OCI-M2 (cell line): Measurements from ENCODE around the gene POLG.

Source experiments
- DNase-seq: peaks from one replicate; lab custom pipeline; 2025; ENCODE audit not compliant: unreplicated experiment; lab: John Stamatoyannopoulos, UW

POLG gene

DNA sequence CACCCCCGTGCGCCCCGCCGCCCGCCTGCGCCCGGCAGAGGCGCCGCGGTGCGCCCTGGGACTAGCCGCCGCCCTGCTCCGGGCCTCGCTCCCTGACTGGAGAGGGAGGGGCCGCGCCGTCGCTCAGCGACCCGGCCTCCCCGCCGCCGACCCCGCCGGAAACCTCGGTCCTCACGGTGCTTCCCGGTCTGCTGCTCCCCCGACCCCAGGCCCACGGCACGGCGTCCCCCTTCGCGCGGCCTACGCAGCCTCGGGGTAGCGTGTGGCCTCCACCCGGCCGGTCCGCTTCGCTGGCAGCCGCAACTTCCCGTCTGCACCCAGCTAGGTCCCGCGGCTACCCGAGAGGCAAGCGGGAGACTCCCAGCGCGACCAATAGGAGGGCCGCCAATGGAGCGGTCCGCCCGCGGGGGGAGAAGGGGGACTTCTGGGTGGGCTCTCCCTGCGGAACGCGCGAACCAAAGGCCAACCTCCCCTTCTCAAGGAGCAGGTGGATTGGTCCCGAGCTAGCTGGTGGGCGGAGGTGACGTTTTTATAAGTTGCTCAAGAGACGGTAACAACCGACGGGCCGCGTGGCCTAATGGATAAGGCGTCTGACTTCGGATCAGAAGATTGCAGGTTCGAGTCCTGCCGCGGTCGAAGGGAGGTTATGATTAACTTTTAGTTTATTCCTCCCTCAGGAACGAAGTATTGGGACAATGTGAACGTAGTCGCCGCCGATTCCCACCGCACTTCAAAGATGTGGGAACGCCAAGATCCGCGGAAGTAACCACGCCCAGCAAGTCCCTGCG lies at the start of gene POLG:
Gene POLG (minus strand): TSS at position 315 of the 788 bp plus-strand sequence. CDS start 1,070 bp downstream, outside the sequence.
- peak; percentile 96 for DNase-seq

DNA sequence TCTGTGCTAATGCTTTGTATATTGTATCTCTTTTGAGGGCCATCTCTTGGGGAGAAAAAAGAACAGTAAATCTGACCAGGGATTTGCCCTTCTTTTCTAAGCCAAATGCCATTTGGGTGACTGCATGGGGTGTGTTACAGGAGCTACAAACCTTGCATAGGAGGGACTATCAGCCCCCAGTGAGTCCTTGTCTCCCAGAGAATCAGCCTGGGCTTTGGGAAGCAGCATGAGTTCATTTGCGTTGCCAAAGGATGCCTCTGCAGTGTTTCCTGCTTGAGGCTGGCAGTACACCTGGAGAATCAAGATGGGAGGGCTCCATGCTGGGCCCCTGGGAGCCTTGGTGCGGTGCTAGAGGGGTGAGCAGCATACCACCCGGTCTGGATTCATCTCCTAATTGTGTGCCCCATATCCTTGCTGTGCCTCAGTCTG lies 49.6 kb upstream of the POLG start:
- no peak for DNase-seq

DNA sequence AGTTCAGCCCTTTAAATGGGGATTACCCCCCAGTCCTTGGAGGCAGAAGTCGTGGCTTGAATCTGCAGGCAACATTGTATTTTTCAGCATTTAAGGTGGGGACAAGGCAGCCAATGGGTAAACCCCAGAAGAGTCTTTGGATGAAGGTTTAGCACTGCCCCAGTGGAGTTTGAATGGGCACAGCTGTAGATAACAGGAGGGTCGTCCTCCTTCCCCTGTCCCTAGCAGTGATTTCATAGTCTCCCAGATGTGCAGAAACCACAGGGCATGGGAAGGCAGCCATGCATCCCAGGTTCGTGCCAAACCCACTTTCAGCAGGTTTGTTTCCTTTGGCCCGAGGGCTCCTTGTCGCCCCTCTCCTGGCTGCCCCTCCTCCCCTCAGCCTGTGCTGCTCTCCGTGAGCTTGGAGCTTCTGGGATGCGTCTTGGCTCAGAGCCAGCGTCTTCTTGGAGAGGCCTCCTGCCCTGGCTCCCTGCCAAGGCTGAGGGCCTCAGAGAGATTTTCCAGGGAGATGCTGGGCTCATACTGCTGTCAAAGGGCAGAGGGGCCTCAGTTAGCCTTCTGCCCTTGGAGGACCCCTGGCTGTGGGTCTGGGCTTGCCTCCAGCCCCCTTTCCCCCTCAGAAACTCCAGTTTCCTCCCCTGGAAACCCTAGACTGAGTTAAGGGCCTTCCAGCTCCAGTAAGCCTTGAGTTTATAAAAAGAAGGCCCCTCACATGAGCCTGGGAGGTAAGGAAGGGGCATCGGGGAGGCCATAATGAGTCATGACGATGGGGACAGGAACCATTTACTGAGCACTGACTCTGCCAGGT lies 48.9 kb upstream of the POLG start:
- DNase-seq = no peak

DNA sequence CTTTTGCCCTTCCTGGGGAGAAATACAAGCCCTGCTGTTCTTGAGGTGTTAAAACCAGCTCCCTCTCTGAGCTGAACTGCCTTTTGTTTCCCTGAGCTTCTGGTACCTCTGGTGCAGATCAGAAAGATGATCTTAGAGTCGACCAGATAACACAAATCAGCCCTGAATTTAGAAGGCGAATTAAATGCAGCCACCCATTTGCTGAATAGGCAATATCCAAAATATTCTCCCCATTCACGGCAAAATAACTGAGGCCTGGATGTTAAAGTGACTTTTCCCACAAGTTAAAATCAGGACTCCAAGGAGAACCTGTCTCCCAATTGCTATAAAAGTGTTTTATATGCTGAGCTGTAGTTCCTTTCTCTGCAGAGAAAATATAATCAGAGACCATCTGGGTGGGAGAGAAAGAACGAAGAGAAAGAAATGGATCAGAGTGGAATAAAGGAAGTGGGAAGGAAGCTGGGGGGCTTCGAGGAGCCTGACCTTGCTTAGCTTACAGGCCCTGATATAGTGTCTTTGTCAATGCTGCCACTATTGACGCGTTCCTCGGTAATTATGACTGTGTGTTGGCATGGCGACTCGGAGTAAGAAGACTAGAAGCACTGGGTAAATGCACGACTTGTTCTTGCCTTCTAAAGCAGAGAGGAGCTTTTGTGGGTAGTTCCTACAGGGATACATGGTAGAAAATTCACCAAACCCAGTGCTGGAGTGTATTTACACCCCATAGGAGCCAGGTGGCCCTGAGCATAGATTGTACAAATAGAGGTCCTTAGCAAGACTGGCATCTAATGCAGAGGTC lies 47.5 kb upstream of the POLG start:
- DNase-seq = no peak

DNA sequence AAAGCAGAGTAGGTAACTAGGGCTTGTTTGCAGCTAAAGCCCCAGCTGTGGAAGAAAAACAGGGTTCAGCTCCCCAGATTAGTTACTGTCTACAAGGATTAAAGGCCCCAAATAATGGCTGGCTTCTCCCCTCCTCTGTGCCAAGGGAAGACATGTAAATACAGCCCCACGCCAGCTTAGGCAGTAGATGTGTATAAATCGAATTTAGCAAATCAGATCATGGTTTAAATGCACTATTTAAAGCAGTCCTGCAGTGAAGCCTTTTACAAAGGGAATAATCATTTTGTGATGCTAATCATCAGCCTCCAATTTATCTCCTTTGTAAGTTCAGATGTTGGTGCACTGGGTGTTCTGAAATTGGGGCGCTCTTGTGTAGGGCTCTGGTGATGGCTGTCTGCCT lies 46.7 kb upstream of the POLG start:
- no peak for DNase-seq

DNA sequence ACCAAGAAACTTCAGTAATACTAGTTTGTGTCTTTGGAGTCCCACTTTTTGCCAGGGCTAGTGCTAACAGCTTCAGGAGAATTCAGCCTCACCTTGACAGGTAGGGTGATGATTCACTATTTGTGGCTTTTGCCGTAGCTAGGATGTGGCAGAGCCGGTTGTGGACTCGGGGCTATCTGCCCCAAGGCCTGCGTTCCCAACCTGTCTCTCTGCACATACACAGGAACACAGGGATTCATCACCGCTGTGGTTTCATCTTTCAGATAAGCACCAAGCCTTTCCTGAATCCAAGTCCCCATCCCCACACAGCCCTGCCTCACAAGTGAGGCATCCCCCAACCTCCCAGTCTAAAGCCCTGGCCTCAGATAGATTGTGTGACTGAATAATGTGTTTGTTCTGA lies 45.2 kb upstream of the POLG start:
- no peak for DNase-seq

DNA sequence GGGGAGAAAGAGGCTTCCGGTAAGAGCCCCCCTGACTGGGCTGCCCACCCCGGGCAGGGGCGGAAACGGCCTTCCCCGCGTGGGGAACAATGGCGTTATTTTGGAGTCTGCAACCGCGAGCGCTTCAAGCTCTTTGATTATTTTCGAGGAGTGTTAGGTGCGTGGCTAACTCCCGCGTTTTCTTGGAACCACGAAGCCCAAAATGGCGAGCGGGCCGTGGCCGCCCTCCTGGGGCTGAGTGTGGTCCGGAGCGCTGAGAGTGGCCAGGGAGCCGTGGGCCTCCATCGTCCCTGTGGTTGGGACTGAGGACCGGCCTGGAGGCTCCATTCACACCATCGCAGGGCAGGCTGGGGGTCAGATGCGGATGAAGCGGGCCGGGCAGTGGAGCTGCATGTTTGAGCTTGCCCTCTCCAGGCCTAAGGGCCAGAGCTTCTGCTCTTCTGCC lies 44.6 kb upstream of the POLG start:
- no peak for DNase-seq

DNA sequence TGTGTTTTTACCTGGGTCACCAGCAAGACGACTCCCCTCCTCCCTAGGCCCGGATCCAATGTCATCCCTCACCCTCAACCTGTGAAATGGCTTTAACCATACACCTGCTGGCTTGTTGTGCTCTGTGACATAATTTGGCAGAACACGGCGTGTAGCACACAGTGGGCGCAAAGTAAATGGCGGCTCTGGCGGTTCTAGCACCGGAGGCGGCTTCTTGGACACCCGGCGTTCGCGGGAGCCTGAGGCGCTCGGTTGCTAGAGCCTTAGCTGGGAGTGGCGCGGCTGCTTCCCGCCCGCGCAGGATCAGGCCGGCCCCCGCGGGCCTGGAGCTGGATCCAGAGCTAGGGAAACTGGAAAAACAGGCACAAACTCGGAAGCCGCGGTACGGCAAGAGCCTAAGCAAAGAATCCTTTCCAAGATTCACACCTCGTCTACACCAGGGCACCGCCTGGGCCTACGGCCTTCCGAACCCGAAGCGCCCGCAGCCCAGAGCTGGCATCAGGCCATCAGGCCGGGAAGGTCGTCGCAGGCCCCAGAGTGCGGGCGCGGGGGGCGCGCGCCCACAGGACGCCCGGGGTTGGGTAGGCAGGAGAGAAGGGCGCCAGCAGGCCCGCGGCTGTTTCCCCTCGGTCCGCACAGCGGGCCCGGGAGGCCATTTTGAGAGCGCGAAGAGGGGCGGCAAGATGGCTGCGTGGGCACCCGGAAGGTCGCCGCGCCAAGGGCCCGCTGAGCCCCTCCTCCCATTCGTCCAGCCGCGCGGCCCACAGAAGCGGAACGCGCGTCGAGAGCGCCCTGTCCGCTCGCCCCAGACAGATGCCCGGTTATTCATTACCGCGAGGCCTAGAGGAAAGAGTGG lies 43.9 kb upstream of the POLG start:
- no peak for DNase-seq

DNA sequence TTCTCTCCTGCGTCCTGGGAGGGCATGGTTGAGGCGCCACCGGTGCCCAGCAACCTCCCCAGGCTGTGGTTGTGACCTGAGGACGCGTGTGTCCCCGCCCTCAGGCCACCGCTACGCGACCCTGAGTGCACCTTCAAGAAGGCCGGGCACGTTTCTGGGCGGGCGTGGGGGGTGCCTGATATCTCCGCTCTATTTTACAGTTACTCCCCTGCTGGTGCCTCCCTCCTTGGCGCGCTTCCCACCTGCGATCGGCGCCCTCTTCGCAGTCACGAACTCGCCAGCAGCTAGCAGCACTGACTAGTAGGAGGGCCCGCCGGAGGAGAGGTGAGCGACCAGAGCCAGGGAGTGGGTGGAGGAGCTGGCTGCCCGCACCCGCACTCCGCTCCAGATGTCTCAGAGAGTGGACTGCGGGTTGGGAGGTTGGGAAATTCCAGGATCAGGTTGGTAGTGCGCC lies 43.2 kb upstream of the POLG start:
- no peak for DNase-seq

DNA sequence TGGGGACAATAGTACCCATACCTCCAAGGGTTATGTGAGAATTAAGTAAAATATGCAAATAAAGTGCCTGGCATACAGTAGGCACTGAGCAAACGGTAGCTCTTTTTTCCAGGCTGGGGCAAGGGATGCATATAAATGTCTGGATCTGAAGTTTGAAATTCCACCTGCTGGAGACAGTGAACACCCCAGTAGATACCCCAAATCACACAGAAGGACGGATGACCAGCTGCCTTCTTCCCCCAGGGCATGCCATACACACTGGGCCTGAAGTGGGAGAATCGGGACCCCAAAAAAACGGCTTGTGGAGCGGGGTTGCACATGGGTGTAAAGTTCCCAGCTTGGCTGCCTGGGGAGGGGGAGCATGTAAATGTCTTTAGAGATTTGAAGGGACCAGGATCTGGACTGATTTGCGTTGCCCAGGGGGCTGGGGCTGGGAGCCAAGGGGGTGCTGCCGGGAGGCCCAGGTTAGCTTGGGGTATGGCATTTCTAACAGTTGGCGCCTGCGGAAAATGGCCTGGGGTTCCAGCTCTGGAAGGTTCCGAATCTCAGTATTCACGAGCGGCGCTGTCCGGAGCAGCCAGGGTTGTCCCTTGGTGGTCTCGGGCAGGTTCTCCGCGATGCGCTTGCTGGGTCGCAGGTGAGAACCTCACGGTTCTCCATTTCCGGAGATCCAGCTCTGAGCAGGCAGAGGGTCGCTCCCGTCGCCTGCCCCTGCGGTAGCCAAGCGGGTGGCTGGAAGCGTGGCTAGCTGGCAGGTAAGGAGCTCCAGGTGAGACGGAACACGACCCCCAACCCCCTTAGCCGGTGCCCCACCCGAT lies 42.6 kb upstream of the POLG start:
- DNase-seq = no peak

DNA sequence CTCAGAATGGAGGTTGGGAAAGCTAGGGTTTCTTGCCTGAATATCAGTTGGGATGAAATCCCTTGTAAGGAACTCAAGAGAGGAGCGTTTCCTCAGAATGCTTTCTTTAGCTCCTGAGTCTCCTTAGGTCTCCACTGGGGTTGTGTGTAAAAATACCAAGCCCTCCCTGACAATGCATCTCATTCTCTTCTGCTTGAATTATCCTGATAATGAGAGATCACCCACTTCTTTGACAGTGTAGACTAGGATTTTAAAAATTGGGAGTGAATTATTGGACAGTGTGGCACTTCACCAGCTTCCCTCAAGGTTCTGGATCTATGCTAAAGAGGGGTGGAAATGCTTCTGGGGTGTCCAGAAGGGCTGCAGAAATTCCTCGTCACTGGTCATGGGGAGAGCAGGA lies 41.8 kb upstream of the POLG start:
- no peak for DNase-seq

DNA sequence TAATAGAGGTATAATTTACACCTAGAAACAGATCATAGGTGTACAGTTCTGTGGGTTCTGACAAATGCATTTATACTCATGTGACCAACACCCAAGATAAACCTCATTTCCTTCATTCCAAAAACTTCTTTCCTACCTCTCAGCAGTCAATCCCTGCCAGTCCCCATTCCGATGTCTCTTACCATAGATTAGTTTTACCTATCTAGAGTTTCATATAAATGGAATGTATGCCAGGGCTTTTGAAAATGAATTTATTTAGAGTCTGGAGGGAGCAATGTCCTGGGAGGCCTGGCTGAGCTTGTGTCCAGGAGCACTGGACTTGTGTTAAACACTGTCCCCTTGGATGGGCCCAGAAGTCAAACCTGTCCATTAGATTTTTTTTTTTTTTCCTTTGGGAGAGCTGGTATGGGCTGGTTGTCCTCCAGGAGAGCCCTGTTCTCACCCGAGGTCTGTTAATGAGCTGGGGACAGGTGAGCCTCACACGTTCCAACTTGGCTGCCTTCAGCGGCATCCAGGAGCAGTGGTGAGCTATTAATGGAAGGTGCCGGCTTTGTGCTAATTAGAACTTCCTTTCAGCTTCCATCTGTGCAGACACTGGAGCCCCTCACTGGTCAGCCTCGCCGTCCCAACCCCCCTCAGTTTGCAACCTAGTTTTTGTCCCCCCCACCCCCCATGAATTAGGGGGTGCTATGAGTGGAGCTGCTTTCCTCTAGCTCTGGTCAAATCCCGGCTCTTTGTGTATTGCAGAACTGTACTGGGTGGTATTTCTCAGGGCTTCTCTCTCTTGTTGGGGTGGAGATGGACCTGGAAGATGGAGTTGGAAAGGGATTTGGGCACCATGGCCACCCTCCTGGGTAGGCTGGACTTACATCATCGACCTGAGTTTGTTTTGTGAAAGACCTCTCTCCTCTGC lies 40.7 kb upstream of the POLG start:
- no peak for DNase-seq

DNA sequence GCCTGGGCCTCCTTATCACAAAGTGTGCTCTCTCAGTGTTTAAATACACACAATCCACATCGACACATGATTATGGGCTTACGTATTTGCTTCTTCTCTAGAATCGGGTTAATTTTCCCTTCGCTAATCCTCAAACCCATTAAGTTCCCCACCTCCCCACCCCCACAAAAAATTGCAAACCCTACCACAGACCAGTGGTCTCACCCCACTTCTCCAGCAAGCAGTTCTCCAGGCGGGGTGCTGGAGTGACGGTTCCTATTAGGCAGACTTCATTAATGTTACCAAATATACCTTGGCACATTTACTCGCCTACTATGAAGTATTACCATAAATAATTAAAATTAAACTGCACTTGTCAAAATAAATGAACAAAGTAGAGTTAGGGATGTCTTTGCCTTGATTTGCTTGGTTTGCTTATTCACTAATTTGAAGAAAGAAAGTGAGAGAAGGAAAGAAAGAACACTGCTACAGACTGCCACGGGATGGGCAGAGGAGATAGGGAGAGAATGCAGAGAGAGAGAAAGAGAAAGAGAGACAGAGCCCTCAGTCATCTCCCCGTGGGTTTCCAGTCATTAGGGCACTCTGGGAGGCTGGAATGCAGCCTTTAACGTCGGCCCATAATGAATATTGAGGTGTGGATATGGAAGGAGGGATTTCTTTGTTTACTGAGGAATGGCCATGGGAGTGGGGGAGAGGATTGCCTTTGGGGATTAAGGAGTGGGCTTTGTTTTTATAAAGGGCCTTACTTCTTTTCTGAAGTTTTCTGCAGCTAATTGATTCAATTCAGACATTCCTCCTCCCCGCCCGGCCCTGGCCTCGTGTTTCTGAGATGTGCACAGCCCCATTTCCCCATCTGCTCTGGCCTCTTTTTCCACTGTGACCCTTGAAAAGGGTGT lies 39.7 kb upstream of the POLG start:
- no peak for DNase-seq

DNA sequence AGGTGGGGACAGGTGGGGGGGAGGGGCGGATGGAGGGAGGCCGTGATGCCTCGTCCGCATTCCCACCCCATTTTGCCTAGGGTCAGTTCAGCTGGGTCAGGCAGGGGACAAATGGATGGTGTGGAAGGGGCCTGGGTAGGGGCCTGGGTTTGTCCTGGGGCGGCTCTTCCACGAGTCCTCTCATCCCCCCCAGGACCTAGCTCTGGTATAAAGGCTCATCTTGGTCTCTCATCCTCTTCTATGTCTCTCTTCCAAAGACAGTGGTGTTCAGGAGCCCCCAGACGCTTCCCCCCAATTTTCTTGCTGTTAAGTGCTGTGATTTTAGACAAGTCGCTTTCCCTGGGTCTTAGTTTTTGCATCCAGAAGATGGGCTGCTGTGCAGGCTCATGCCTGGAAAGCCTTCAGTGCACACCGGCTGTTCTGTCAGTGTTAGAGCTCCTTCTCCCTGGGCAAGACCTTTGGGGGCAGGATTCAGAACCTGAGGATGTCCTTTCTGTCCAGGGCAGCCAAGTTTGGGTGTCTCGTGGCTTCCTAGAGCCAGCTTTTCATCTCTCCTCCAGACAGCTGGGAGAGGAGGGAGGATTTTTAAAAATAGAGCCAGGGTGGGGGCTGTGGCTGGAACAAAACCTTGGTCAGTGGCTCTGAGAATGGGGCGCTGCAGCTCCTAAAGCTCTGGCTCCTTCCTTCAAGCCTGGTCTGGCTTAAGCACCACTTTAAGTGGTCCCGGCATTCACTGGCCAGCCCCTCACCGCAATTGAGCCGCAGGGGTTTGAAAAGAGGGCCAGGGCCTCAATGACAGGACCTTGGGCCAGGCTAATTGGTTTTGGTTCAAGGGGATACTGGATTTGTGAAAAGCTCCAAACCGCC lies 37.7 kb upstream of the POLG start:
- no peak for DNase-seq

DNA sequence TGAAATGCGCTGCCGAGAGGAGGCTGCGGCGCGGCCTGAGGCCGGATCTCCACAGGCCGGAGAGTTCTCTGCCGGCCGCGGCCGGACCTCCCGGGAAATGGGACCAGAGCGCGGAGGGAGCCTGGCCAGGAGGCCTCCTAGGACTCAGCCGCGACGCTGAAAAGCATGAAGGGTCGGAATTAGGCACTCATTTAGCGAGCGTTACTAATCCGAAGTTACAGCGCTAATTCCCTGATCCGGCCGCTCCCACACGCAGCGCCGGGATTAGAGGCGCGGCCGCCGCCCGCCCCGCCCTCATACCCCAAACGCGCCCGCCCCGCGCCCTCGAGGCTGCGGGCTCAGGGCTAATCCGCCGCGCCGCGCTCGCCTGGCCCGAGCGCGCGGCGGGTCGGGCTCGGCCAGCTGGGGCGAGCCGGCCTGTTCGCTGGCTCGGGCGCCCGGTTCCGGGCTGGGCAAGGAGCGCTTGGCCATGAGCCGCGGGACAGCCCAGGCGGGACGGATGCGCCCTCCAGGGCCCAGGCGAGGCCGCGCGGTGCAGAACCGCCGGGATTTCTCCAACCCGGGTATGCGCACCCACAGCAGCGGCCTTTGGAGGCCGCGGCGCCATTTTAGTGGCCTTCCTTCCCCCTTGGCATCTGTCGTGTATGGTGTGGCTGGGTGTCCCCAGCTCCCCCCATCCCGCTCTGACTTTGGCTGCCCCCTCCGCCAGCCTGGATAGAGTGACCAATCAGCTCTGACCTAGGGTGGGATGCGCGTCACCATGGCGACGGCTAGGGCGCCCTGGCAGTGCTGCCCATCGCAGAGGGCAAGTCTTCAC lies 36.8 kb upstream of the POLG start:
- DNase-seq = no peak

DNA sequence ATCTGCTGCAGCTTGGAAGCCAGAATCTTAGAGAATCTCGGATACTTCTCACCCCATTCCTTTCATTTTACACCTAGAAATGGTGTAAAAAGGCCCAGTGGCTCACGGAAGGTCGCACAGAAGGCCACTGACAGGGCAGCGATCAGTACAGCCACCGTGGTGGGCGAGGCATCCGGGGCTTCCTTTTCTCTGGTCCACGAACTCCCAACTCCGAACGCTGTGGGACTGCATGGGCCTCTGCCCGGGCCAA lies 36.3 kb upstream of the POLG start:
- DNase-seq = no peak
